K562 (cell line): Measurements from ENCODE around the gene LRFN4. TPM values are rescaled to one million over a fixed set of nuclear protein-coding genes. Genes with fewer than 3 reads are reported as not detected.
A peak's percentile ranks its signal among the peaks of the same experiment; 100 is the strongest.

Experiments
- ATAC-seq: fragments of 200-7000 bp; cut with Tn5 transposase; 3 replicates; pipeline ENCODE4 v1.9.1; 2020; ENCODE audit warnings: moderate library complexity
- BruUV-seq: library from RNA; stranded (reverse); fragments of 400-500 nt; replicated peaks from 2 replicates; lab custom pipeline; 2021; lab: Mats Ljungman, UMichigan
- CTCF ChIA-PET: fragments of 300-600 bp; formaldehyde crosslinking; extraction: SDS; loops from one replicate; lab custom pipeline; 2021; ENCODE audit warnings: low intra/inter-chr PET ratio; lab: Yijun Ruan, JAX
- POLR2A ChIA-PET: fragments of 300-600, 350-650 bp; sonication (Branson Sonifier 250); formaldehyde crosslinking; extraction: SDS; loops from one replicate; lab custom pipeline; 2021; ENCODE audit warnings: antibody characterized with exemption, inconsistent platforms; lab: Yijun Ruan, JAX
- DNase-seq, 4 experiments: peaks; one replicate each; pipeline versions ENCODE4 v3.0.0 to v3.0.0-alpha.2; 2011 to 2018; ENCODE audit warnings: low spot score in 3 of 4, mixed read lengths in 3 of 4; ENCODE audit errors: extremely low read depth in 1 of 4
- FAIRE-seq: peaks from 2 replicates; lab custom pipeline; 2011; peaks lifted over from hg19 to GRCh38; lab: Jason Lieb, UNC
- H2AFZ ChIP-seq: 2 replicates; pipeline ENCODE4 v1.6.0; 2011; ENCODE audit warnings: low read depth, low read length, control low read depth, inconsistent platforms
- H3K27ac ChIP-seq: fragments of 200-600 bp; 3 replicates; pipeline ENCODE4 v1.8.0; 2011; ENCODE audit warnings: low read depth, mild to moderate bottlenecking, control low read depth, inconsistent platforms, low read length, moderate library complexity, mixed read lengths; ENCODE audit errors: extremely low read depth
- H3K27me3 ChIP-seq, 2 experiments: fragments of 300-600 bp in 1 of 2; 2 replicates in 1 of 2; 3 replicates in 1 of 2; pipeline versions ENCODE4 v1.6.0 to v1.8.0; 2011; ENCODE audit warnings: inconsistent platforms in 2 of 2, low read length in 2 of 2, mild to moderate bottlenecking in 1 of 2, mixed read lengths in 1 of 2, moderate library complexity in 1 of 2; ENCODE audit not compliant: control insufficient read depth in 2 of 2, insufficient read depth in 2 of 2
- H3K36me3 ChIP-seq: fragments of 300-600 bp; 3 replicates; pipeline ENCODE4 v1.8.0; 2011; ENCODE audit warnings: mild to moderate bottlenecking, low read length, inconsistent platforms; ENCODE audit not compliant: control insufficient read depth, insufficient read depth
- H3K4me1 ChIP-seq, 2 experiments: fragments of 200-600 bp in 1 of 2; replicated peaks in 1 of 2; 2 replicates in 1 of 2; 3 replicates in 1 of 2; pipeline versions ENCODE4 v1.5.1 to v1.8.0; 2011; ENCODE audit warnings: inconsistent platforms in 2 of 2, low read length in 2 of 2, mild to moderate bottlenecking in 1 of 2, mixed read lengths in 1 of 2, moderate library complexity in 1 of 2; ENCODE audit not compliant: control insufficient read depth in 2 of 2, insufficient read depth in 2 of 2
- H3K4me2 ChIP-seq: 2 replicates; pipeline ENCODE4 v1.6.1; 2011; ENCODE audit warnings: low read length, control low read depth, inconsistent platforms, mixed read lengths; ENCODE audit not compliant: insufficient read depth
- H3K4me3 ChIP-seq: fragments of 200-600 bp; sonication (generic), shearing (Covaris generic); 2 replicates; pipeline ENCODE4 v1.5.1; 2016; ENCODE audit warnings: control low read depth, inconsistent platforms
- H3K79me2 ChIP-seq: fragments of 200-600 bp; 3 replicates; pipeline ENCODE4 v1.8.0; 2011; ENCODE audit warnings: low read length, inconsistent platforms; ENCODE audit not compliant: control insufficient read depth, insufficient read depth
- H3K9ac ChIP-seq, 2 experiments: 2 replicates each; pipeline versions ENCODE4 v1.6.0 to v1.6.1; 2011; ENCODE audit warnings: low read depth in 2 of 2, low read length in 2 of 2, control low read depth in 1 of 2, inconsistent platforms in 1 of 2, mild to moderate bottlenecking in 1 of 2, mixed read lengths in 1 of 2; ENCODE audit not compliant: insufficient read depth in 1 of 2
- H3K9me1 ChIP-seq: one replicate; pipeline ENCODE4 v1.6.0; 2011; ENCODE audit warnings: inconsistent platforms, mild to moderate bottlenecking, low read length, moderate library complexity; ENCODE audit not compliant: control insufficient read depth, insufficient read depth
- H3K9me3 ChIP-seq: replicated peaks from 2 replicates; pipeline ENCODE4 v1.5.1; 2011; ENCODE audit warnings: low read depth, low read length, inconsistent platforms; ENCODE audit not compliant: control insufficient read depth, insufficient read depth
- H4K20me1 ChIP-seq: replicated peaks from 2 replicates; pipeline ENCODE4 v1.6.1; 2011; ENCODE audit warnings: low read length, inconsistent platforms, mixed read lengths; ENCODE audit not compliant: control insufficient read depth, insufficient read depth
- BRCA1 ChIP-seq, 2 experiments: fragments of 450-650 bp in 1 of 2; sonication (generic) in 1 of 2; formaldehyde crosslinking in 1 of 2; IDR thresholded peaks; 2 replicates each; pipeline versions ENCODE4 v1.5.0 to v1.6.1; 2017 to 2020; ENCODE audit warnings: mild to moderate bottlenecking in 1 of 2, missing genetic modification reagents in 1 of 2
- PHB2 ChIP-seq: fragments of 450-650 bp; IDR thresholded peaks from 2 replicates; pipeline ENCODE4 v1.6.1; 2017; ENCODE audit warnings: low read depth
- POLR2G ChIP-seq: fragments of 200-400 bp; formaldehyde crosslinking; IDR thresholded peaks from 2 replicates; pipeline ENCODE4 v1.6.1; 2017; ENCODE audit warnings: low read depth, mild to moderate bottlenecking, antibody characterized with exemption, low read length, moderate library complexity
- RBBP5 ChIP-seq: fragments of 200-600 bp; sonication (generic); IDR thresholded peaks from 2 replicates; pipeline ENCODE4 v1.6.1; 2012; ENCODE audit warnings: borderline replicate concordance, mild to moderate bottlenecking, low read length, control low read depth, inconsistent platforms; ENCODE audit not compliant: insufficient read depth, poor library complexity, severe bottlenecking
- RBM34 ChIP-seq: fragments of 200-400 bp; formaldehyde crosslinking; IDR thresholded peaks from 2 replicates; pipeline ENCODE4 v1.6.1; 2018; ENCODE audit warnings: low read length, borderline replicate concordance; ENCODE audit not compliant: insufficient read depth
- TSHZ1 ChIP-seq: fragments of 250-450 bp; sonication (Bioruptor Pico); IDR thresholded peaks from 2 replicates; pipeline ENCODE4 v1.4.0; 2020; ENCODE audit warnings: mild to moderate bottlenecking, moderate library complexity
- ZFP36 ChIP-seq: fragments of 150-350 bp; IDR thresholded peaks from 2 replicates; pipeline ENCODE4 v1.6.1; 2018; ENCODE audit warnings: low read length, low read depth; ENCODE audit not compliant: partially characterized antibody
- ZNF347 ChIP-seq: fragments of 450-650 bp; formaldehyde crosslinking; IDR thresholded peaks from 2 replicates; pipeline ENCODE4 v1.4.0; 2020; ENCODE audit warnings: low read depth, mild to moderate bottlenecking, moderate library complexity
- WGBS: fragments of 100-300 bp; shearing (Covaris generic); methylation state at CpG from one replicate; pipeline ENCODE4 v1.1.6; 2016; ENCODE audit warnings: low coverage, mixed read lengths; ENCODE audit not compliant: insufficient coverage; ENCODE audit errors: missing lambda C conversion rate; 5-methylcytosine and 5-hydroxymethylcytosine counted together
- in situ Hi-C: fragments of 300-500 bp; cut with MboI; formaldehyde crosslinking; loops from 4 replicates; pipeline ENCODE4 v1.15.0; 2018; ENCODE audit warnings: inconsistent platforms, mixed read lengths
- intact Hi-C: fragments of 100-400 bp; cut with micrococcal nuclease; formaldehyde crosslinking; loops from 2 replicates; pipeline ENCODE4 v1.14.2; 2022
- polyA plus RNA-seq, 8 experiments: library from polyadenylated mRNA; depleted of rRNA in 4 of 8; stranded (reverse) in 5 of 8; unstranded in 3 of 8; fragments of >200 nt; fragmentation: Nextera tagmentation in 2 of 8; fragmentation: Illumina TruSeq in 1 of 8; extraction: Ambion mirVana in 2 of 8; extraction: Trizol in 1 of 8; gene quantifications; 2 replicates each; pipeline versions ENCODE4 v1.2.1 to v1.2.3, GENCODE V29; 2011 to 2014; ENCODE audit warnings: inconsistent platforms in 1 of 8, missing spikeins in 1 of 8
- total RNA-seq, 7 experiments: library from RNA; depleted of rRNA in 6 of 7; stranded (reverse); fragments of >200 nt in 6 of 7; fragmentation: Illumina TruSeq in 2 of 7; extraction: Trizol in 2 of 7; gene quantifications; 2 replicates each; pipeline versions ENCODE4 v1.2.1 to v1.2.3, GENCODE V29; 2011 to 2021; ENCODE audit warnings: low replicate concordance in 1 of 7

Gene LRFN4
- total and polyA plus RNA-seq, 9 of the 15 experiments (the other 6 are each of a cell fraction or from before 2014, with no cell fraction given), result 0.10 to 60.1 (median 6.7) TPM

GRCh38 chr11:66849501-66850234, 7.2 kb upstream of the LRFN4 start:
- intact Hi-C loops, result no loop called here
- Histone ChIP-seq H3K79me2 (peaks cover 9% of the 10 kb centered on the region), H3K9ac (peak overlapping the region in 1 of 2 experiments; percentile 31; a peak in 1 of 4 replicates), H3K27me3 (no peaks in the 10 kb centered on the region), H3K27ac (no peak overlapping the region), H3K4me1 (peaks cover 6 to 51% of the 10 kb centered on the region in 2 experiments; a peak in 3 of 5 replicates), H4K20me1 (no peaks in the 10 kb centered on the region), H2AFZ (no peak overlapping the region), H3K36me3 (peaks cover 52% of the 10 kb centered on the region; the same call in 2 of the 3 replicates), H3K9me1 (no peaks in the 10 kb centered on the region), H3K9me3 (no peaks in the 10 kb centered on the region), H3K4me2 (no peak overlapping the region), H3K4me3 (no peak overlapping the region)
- no TSS peak for BruUV-seq
- FAIRE-seq, result no peak
- in situ Hi-C loops, result loop anchor here (5.0 kb wide), 1 partner anchor 128 kb away; the partner anchor contains the start of gene C11orf86
- no peak for DNase-seq
- ATAC-seq, result no peak
- 86% methylated on average over 17 of the region's 22 CpGs for WGBS
- 0 out of 2 replicates have a peak, but pooled peaks have one; percentile 24 for TF ChIP-seq POLR2G
- no peak for TF ChIP-seq RBBP5
- TF ChIP-seq PHB2, result no peak
- no peak for TF ChIP-seq ZNF347 (CRISPR knock-in tag)
- TF ChIP-seq TSHZ1, result no peak
- no peak for TF ChIP-seq BRCA1 (IDR thresholded peaks at IDR 0.05)
- TF ChIP-seq BRCA1 (CRISPR knock-in tag; IDR thresholded peaks at IDR 0.05), result no peak
- no peak for TF ChIP-seq ZFP36
- no peak for TF ChIP-seq RBM34
- ChIA-PET CTCF (no interaction called here), POLR2A (interaction anchor here (0.6 to 1.5 kb wide), 4 partner anchors 10 to 411 kb away, joined by 3 to 10 read pairs (median 3); partner anchors contain the start of gene MRPL11)
